DMS114 treated with DMSO at 0.1 percent for 48 hours (cell line): ENCODE measurements around the gene CDC7.
"Not testable (repeated sequence)": the region's sequence is repeated elsewhere in the genome, so short reads cannot be mapped to it uniquely, and the experiment has no call there.

Source experiments
- DNase-seq: peaks from one replicate; lab custom pipeline; 2025; ENCODE audit not compliant: unreplicated experiment; lab: John Stamatoyannopoulos, UW

CDC7 gene

GRCh38 chr1:91510754-91511153 is 10.1 kb downstream of the CDC7 start:
- DNase-seq = no peak

GRCh38 chr1:91511386-91511785 is 10.7 kb downstream of the CDC7 start:
- DNase-seq = no peak

- no peak for DNase-seq
These were observed 12.5 kb downstream of the CDC7 start for GRCh38 chr1:91513160-91513559.

- no peak for DNase-seq
These were observed 13.1 kb downstream of the CDC7 start for GRCh38 chr1:91513706-91514105.

GRCh38 chr1:91515994-91516393 is 15.3 kb downstream of the CDC7 start:
- no peak for DNase-seq

GRCh38 chr1:91516605-91517004 is 16.0 kb downstream of the CDC7 start:
- not testable (repeated sequence) for DNase-seq

GRCh38 chr1:91519167-91519566 is 18.5 kb downstream of the CDC7 start:
- not testable (repeated sequence) for DNase-seq

- no peak for DNase-seq
These were observed 20.4 kb downstream of the CDC7 start for GRCh38 chr1:91520942-91521507.

- DNase-seq = no peak
These were observed 22.8 kb downstream of the CDC7 start for GRCh38 chr1:91523482-91523881.

GRCh38 chr1:91526496-91526895 is 25.8 kb downstream of the CDC7 start:
- DNase-seq = no peak

GRCh38 chr1:91527266-91527765 is 26.7 kb downstream of the CDC7 start:
- DNase-seq = no peak

- DNase-seq = no peak
These were observed 27.1 kb downstream of the CDC7 start for GRCh38 chr1:91527781-91528180.

- DNase-seq = no peak
These were observed 29.2 kb downstream of the CDC7 start for GRCh38 chr1:91529856-91530255.

GRCh38 chr1:91533361-91534024 is 32.8 kb downstream of the CDC7 start:
- no peak for DNase-seq

- no peak for DNase-seq
These were observed 34.8 kb downstream of the CDC7 start for GRCh38 chr1:91535441-91535840.

GRCh38 chr1:91537281-91537986 is 36.8 kb downstream of the CDC7 start:
- DNase-seq = no peak

- DNase-seq = no peak
These were observed 37.3 kb downstream of the CDC7 start for GRCh38 chr1:91537987-91538304.

- no peak for DNase-seq
These were observed 40.3 kb downstream of the CDC7 start for GRCh38 chr1:91540910-91541309.

- DNase-seq = no peak
These were observed 41.4 kb downstream of the CDC7 start for GRCh38 chr1:91541918-91542533.

- no peak for DNase-seq
These were observed 45.1 kb downstream of the CDC7 start for GRCh38 chr1:91545506-91546300.

- DNase-seq = no peak
These were observed 45.6 kb downstream of the CDC7 start for GRCh38 chr1:91546301-91546581.
